Right lobe of liver (tissue), 4 donors: ENCODE results near the gene LDLRAD4.

Source experiments
- POLR2A ChIP-seq: fragments of 450-650 bp; IDR thresholded peaks from one replicate; pipeline ENCODE4 v1.6.1; 2017; ENCODE audit warnings: antibody characterized with exemption, mild to moderate bottlenecking
- TF ChIP-seq, protein P1 (sequence below), 4 donors: fragments of 200-600 bp in 3 of 4; fragments of 450-650 bp in 1 of 4; IDR thresholded peaks; one replicate each; pipeline versions ENCODE4 v1.5.1 to v1.8.0; 2016 to 2022; ENCODE audit warnings: antibody characterized with exemption in 4 of 4, mild to moderate bottlenecking in 2 of 4
- donor health status: DM: no; HTN: no; CAD: no.
- donor health status: DM: no; HTN: no; CAD: no.
- donor health status: DM: no; HTN: yes; CAD: no.

DNA sequence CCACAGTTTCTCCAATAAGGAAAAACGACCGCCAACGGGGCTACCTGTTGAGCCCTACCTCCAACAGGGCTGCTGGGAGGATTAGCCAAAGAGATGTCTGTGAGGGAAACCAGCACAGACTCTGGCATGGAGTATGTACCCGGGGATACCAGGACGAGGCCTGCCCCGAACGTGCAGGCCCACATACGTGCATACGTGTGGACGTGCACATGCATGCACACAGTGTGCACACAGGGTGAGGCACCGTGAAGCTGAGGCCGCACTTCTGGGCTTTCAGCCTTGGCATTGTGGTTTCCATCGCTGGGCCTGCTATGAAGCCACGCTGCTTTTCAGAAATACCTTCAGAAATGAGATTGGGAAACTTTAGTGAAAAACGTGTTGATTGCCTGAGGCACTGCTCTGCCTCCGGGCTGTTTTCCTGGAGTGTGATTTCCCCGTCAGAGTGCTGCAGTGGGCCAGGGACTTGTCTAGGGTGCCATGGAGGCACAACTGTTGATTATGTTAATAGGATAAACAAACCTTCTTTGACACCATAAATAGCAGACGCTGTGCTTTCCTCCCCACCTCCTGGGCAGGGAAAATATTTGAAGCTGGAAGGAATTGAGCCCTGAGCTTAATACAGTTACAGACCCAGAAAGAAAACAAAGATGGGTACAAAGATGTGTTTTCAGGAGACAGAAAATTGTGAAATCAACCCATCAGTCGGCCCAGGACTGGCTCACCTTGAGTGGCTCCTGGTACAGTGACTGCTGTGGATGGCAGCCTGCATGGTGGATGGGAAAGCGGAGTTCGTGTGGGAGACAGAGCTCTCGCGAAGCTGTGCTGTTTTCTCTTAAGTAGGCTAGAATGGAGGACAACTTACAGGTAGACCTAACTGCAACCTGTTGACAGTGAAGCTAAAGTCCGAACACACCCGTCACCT, 325.5 kb downstream of the LDLRAD4 start:
- TF ChIP-seq, protein P1, sequence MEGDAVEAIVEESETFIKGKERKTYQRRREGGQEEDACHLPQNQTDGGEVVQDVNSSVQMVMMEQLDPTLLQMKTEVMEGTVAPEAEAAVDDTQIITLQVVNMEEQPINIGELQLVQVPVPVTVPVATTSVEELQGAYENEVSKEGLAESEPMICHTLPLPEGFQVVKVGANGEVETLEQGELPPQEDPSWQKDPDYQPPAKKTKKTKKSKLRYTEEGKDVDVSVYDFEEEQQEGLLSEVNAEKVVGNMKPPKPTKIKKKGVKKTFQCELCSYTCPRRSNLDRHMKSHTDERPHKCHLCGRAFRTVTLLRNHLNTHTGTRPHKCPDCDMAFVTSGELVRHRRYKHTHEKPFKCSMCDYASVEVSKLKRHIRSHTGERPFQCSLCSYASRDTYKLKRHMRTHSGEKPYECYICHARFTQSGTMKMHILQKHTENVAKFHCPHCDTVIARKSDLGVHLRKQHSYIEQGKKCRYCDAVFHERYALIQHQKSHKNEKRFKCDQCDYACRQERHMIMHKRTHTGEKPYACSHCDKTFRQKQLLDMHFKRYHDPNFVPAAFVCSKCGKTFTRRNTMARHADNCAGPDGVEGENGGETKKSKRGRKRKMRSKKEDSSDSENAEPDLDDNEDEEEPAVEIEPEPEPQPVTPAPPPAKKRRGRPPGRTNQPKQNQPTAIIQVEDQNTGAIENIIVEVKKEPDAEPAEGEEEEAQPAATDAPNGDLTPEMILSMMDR (IDR thresholded peaks at IDR 0.05) = no peak
- no peak for TF ChIP-seq POLR2A
